ENCODE data around the gene BANF1. TPM values are rescaled to one million over a fixed set of nuclear protein-coding genes. Genes with fewer than 3 reads are reported as not detected.

Gene BANF1
- total and polyA plus RNA-seq, 12 donors = 63.1 to 364 (median 193) TPM

- no peak for DNase-seq
- Histone ChIP-seq H3K27me3 (no peaks in the 10 kb centered on the region), H3K27ac (no peak within 1 kb of the TSS), H3K4me1 (replicated peaks in 1 of 2) (peaks cover 4 to 13% of the 10 kb centered on the region in 2 donors), H3K9me3 (replicated peaks in 1 of 3) (no peaks in the 10 kb centered on the region), H3K4me3 (no peak within 1 kb of the TSS), H3K36me3 (replicated peaks in 1 of 2) (no peaks in the 10 kb centered on the region)
- no peak for TF ChIP-seq POLR2A (IDR thresholded peaks at IDR 0.05)
- TF ChIP-seq, protein P1, sequence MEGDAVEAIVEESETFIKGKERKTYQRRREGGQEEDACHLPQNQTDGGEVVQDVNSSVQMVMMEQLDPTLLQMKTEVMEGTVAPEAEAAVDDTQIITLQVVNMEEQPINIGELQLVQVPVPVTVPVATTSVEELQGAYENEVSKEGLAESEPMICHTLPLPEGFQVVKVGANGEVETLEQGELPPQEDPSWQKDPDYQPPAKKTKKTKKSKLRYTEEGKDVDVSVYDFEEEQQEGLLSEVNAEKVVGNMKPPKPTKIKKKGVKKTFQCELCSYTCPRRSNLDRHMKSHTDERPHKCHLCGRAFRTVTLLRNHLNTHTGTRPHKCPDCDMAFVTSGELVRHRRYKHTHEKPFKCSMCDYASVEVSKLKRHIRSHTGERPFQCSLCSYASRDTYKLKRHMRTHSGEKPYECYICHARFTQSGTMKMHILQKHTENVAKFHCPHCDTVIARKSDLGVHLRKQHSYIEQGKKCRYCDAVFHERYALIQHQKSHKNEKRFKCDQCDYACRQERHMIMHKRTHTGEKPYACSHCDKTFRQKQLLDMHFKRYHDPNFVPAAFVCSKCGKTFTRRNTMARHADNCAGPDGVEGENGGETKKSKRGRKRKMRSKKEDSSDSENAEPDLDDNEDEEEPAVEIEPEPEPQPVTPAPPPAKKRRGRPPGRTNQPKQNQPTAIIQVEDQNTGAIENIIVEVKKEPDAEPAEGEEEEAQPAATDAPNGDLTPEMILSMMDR (IDR thresholded peaks at IDR 0.05) = no peak
- intact Hi-C loops (cut with DNase I) = no loop called here
- 85 to 91% (median 87%) methylated on average over 17 to 18 of the region's 18 CpGs for WGBS, 4 donors
Observed at GRCh38 chr11:66026017-66026529, 23.8 kb downstream of the BANF1 start, which contains the start of gene CATSPER1. TSS of gene CATSPER1 (minus strand) at chr11:66026479. CDS start at chr11:66026379, 100 bp downstream.

GRCh38 chr11:66032957-66033735, 30.8 kb downstream of the BANF1 start:
- intact Hi-C loops (cut with DNase I) = no loop called here
- H3K9me3 ChIP-seq (replicated peaks in 1 of 3) = no peaks in the 10 kb centered on the region
- no peaks in the 10 kb centered on the region for H3K36me3 ChIP-seq (replicated peaks in 1 of 2)
- no peak for TF ChIP-seq POLR2A (IDR thresholded peaks at IDR 0.05)
- TF ChIP-seq, protein P1 (IDR thresholded peaks at IDR 0.05) = no peak
- no peak for DNase-seq
- H3K27me3 ChIP-seq = no peaks in the 10 kb centered on the region
- no peak overlapping the region for H3K27ac ChIP-seq
- no peaks in the 10 kb centered on the region for H3K4me1 ChIP-seq (replicated peaks in 1 of 2)
- WGBS, 4 donors = 83 to 85% (median 84%) methylated on average over 8 of the region's 8 CpGs
- no peak overlapping the region for H3K4me3 ChIP-seq

DNA sequence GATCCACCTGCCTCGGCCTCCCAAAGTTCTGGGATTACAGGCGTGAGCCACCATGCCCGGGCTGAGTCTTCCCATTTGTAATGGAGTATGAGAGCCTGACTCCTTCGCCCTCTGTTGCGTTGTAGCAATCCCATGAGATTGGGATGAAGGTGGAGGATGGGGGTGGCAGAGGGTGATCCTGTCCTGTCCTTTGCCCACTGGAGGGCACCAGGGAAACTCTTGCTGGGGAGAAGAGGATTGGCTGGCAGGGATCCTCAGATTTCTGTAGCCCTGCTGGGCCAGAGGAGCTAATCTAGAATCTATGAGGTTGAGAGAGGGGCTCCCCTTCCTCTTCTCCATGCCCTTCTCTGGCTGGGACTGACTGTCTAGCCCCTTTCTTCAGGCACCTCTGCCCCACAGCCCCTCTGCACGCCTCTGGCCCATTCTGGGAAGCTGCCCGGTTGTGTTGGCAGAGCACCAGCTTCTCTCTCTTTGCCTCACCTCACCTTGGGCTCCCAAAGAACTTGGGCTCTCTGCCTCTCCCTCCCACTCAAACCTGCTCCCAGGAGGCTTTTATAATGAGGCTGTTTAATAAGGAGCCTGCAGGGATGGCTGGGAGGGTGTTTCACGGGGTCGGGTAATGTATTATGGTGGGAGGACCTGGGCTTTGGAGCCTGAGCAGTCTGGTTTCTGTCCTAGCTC, 33.5 kb downstream of the BANF1 start:
- no peak for DNase-seq
- 49 to 83% (median 63%) methylated on average over 5 to 9 of the region's 9 CpGs for whole genome bisulfite sequencing, 4 donors
- no peak overlapping the region for H3K27ac ChIP-seq
- H3K9me3 ChIP-seq (replicated peaks in 1 of 3) = no peaks in the 10 kb centered on the region
- H3K4me3 ChIP-seq = no peak overlapping the region
- H3K4me1 ChIP-seq (replicated peaks in 1 of 2) = no peaks in the 10 kb centered on the region
- no peaks in the 10 kb centered on the region for H3K27me3 ChIP-seq
- intact Hi-C loops (cut with DNase I) = no loop called here
- no peaks in the 10 kb centered on the region for H3K36me3 ChIP-seq (replicated peaks in 1 of 2)
- no peak for TF ChIP-seq POLR2A (IDR thresholded peaks at IDR 0.05)
- TF ChIP-seq, protein P1 (IDR thresholded peaks at IDR 0.05) = no peak

- no peak overlapping the region for H3K27ac ChIP-seq
- H3K27me3 ChIP-seq = no peaks in the 10 kb centered on the region
- TF ChIP-seq, protein P1 (IDR thresholded peaks at IDR 0.05) = no peak
- TF ChIP-seq POLR2A (IDR thresholded peaks at IDR 0.05) = no peak
- no peaks in the 10 kb centered on the region for H3K9me3 ChIP-seq (replicated peaks in 1 of 3)
- no peak for DNase-seq
- intact Hi-C loops (cut with DNase I) = no loop called here
- H3K36me3 ChIP-seq (replicated peaks in 1 of 2) = no peaks in the 10 kb centered on the region
- WGBS, 4 donors = 66 to 88% (median 84%) methylated on average over 5 of the region's 5 CpGs
- no peaks in the 10 kb centered on the region for H3K4me1 ChIP-seq (replicated peaks in 1 of 2)
- no peak overlapping the region for H3K4me3 ChIP-seq
Observed at GRCh38 chr11:66036334-66036710, 34.0 kb downstream of the BANF1 start.
